Measurements from ENCODE around the gene MYEOV. TPM values are rescaled to one million over a fixed set of nuclear protein-coding genes. Genes with fewer than 3 reads are reported as not detected.

The MYEOV gene
- total RNA-seq, 1 experiment from 2014 or later, result 0.22 TPM

DNA sequence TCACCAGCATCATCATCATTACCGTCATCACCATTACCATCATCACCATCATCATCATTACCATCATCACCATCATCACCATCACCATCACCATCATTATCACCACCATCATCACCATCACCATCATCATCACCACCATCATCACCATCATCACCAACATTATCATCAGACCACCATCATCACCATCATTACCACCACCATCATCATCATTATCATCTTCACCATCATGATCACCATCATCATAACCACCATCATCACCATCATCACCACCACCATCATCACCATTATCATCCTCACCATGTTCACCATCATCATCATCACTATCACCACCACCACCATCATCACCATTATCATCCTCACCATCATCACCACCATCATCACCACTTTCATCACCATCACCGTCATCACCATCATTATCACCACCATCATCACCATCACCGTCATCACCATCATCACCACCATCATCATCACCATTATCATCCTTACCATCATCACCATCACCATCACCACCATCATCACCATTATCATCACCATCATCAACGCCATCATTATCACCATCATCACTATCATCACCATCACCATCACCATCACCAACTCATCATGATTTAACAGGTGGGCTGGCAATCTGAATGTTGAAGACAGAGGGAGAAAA lies 2.4 kb upstream of the MYEOV start:
- no peak overlapping the region for H3K4me3 Mint-ChIP-seq

More for the DNA sequence above, 2.4 kb upstream of the MYEOV start:
- Histone ChIP-seq H2BK12ac (ENCODE audit: insufficient read length, low read depth, low read length) (no peak overlapping the region), H3K4me2 (ENCODE audit: insufficient read depth, insufficient read length, low read length) (no peak overlapping the region), H3K4me1 (ENCODE audit: insufficient read depth, low read length) (peaks cover 7% of the 10 kb centered on the region; the same call in 1 of the 2 replicates), H3K23me2 (ENCODE audit: insufficient read length, low read depth, low read length, poor library complexity, severe bottlenecking) (no peaks in the 10 kb centered on the region), H3K9me3 (ENCODE audit: control insufficient read depth, low read depth, low read length) (no peaks in the 10 kb centered on the region), H3K4ac (ENCODE audit: low read depth, low read length) (no peak overlapping the region), H3K79me1 (ENCODE audit: insufficient read depth, low read depth, low read length, poor library complexity, severe bottlenecking) (no peaks in the 10 kb centered on the region), H3T11ph (ENCODE audit: low read length) (no peak overlapping the region), H3K56ac (ENCODE audit: insufficient read length, low read depth, low read length) (no peak overlapping the region), H2BK15ac (ENCODE audit: low read depth, low read length) (no peak overlapping the region), H4K8ac (replicated peaks; ENCODE audit: insufficient read length, low read depth, low read length) (no peak overlapping the region), H3K27me3 (ENCODE audit: insufficient read depth, low read length) (no peaks in the 10 kb centered on the region), H4K20me1 (ENCODE audit: control insufficient read depth, insufficient read depth, insufficient read length) (no peaks in the 10 kb centered on the region), H2BK5ac (ENCODE audit: insufficient read length, low read length) (no peak overlapping the region), H4K5ac (ENCODE audit: insufficient read length, low read depth, low read length) (no peak overlapping the region), H2BK20ac (ENCODE audit: low read depth, low read length, poor library complexity, severe bottlenecking) (no peak overlapping the region), H3K23ac (ENCODE audit: insufficient read length, low read depth, low read length) (no peak overlapping the region), H3K79me2 (ENCODE audit: insufficient read depth, low read length) (no peaks in the 10 kb centered on the region), H2AFZ (ENCODE audit: low read length) (no peak overlapping the region), H3K27ac (ENCODE audit: insufficient read length, low read depth, low read length) (no peak overlapping the region), H3K18ac (ENCODE audit: insufficient read length, low read depth, low read length) (no peak overlapping the region), H2BK120ac (ENCODE audit: low read depth, low read length, poor library complexity, severe bottlenecking) (no peak overlapping the region), H4K91ac (ENCODE audit: insufficient read length, low read depth, low read length) (no peak overlapping the region), H3K9ac (ENCODE audit: extremely low read depth, insufficient read length, low read length) (no peak overlapping the region), H3K14ac (ENCODE audit: insufficient read depth, low read length) (no peak overlapping the region), H2AK5ac (ENCODE audit: insufficient read length, low read length) (no peak overlapping the region)
- Mint-ChIP-seq H3K9me3 (no peaks in the 10 kb centered on the region), H3K4me1 (peaks cover 20 to 23% of the 10 kb centered on the region in 2 experiments), H3K36me3 (ENCODE audit: insufficient read depth in 1 of 3, low read depth in 3 of 3) (no peaks in the 10 kb centered on the region; a peak in 1 of 7 replicates), H3K27ac (no peak overlapping the region), H3K27me3 (ENCODE audit: low read depth) (peaks cover 4% of the 10 kb centered on the region)
- DNase-seq, result no peak
- TF ChIP-seq, protein P1, sequence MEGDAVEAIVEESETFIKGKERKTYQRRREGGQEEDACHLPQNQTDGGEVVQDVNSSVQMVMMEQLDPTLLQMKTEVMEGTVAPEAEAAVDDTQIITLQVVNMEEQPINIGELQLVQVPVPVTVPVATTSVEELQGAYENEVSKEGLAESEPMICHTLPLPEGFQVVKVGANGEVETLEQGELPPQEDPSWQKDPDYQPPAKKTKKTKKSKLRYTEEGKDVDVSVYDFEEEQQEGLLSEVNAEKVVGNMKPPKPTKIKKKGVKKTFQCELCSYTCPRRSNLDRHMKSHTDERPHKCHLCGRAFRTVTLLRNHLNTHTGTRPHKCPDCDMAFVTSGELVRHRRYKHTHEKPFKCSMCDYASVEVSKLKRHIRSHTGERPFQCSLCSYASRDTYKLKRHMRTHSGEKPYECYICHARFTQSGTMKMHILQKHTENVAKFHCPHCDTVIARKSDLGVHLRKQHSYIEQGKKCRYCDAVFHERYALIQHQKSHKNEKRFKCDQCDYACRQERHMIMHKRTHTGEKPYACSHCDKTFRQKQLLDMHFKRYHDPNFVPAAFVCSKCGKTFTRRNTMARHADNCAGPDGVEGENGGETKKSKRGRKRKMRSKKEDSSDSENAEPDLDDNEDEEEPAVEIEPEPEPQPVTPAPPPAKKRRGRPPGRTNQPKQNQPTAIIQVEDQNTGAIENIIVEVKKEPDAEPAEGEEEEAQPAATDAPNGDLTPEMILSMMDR (conservative IDR thresholded peaks at IDR 0.05), result no peak
- 100% methylated on average over 2 of the region's 4 CpGs for WGBS (ENCODE audit: extremely low coverage, insufficient read length, low lambda C conversion rate)

All from H9 (cell line).